Choroid plexus epithelial cell (primary cell): ENCODE data around the gene RANBP3L.
A peak's percentile ranks its signal among the peaks of the same experiment; 100 is the strongest.

Experiments used
- DNase-seq: peaks from one replicate; pipeline ENCODE4 v3.0.0-alpha.2; 2010; ENCODE audit warnings: low read depth
- H3K4me3 ChIP-seq: 2 replicates; pipeline ENCODE4 v1.5.1; 2011; ENCODE audit warnings: low read depth, mild to moderate bottlenecking, control low read depth, low read length, moderate library complexity
- TF ChIP-seq, protein P1 (sequence below): conservative IDR thresholded peaks from 2 replicates; pipeline ENCODE4 v1.5.1; 2011; ENCODE audit warnings: low read depth, mild to moderate bottlenecking, control low read depth, inconsistent platforms, low read length, moderate library complexity

RANBP3L gene

DNA sequence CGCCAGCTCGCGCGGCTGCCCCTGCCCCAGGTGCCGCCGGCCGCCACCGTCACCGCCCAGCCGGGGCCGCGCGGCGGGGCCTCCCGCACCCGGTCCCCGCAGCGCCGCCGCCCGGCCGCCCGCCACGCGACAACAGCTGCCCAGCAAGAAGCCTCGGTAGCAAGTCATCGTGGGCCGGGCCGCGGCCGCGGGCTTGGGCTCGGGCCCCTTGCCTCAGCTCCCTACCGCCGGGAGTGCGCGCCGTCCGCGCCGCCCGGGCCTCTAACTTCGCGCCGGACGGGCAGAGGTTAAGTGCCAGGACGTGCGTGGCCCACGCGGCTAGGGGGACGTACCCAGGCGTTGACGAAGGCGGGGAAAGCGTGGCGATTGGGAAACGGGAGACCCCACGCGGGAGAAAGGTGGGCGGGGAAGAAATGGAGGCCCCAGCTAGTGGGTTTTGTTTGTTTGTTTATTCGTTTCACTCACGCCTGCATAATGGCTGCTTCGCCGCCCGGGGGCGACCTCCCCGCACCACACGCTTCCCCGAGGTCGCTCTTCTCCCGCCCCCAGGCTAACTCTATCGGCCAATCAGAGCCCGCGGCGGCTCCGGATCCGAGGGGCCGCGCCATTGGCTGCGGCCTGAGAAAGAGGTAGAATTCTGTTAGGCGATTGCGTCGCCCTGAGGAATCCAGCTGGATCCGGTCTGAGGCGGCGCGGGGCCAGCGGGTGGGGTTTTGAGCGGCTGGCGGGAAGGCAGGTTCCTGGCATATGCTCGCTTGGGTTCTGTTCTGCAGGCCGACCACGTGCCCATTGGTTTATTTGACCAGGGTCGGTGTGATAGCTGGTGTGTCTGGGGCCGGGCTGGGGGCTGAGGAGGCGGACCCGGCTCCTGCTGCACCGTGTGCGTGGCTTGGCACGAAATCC, 59.8 kb downstream of the RANBP3L start, which contains the start of gene NADK2:
Gene NADK2, minus strand, starts transcription at position 295 of the 903 bp plus-strand sequence. Its CDS starts 127 bp downstream, at position 168.
- TF ChIP-seq, protein P1, sequence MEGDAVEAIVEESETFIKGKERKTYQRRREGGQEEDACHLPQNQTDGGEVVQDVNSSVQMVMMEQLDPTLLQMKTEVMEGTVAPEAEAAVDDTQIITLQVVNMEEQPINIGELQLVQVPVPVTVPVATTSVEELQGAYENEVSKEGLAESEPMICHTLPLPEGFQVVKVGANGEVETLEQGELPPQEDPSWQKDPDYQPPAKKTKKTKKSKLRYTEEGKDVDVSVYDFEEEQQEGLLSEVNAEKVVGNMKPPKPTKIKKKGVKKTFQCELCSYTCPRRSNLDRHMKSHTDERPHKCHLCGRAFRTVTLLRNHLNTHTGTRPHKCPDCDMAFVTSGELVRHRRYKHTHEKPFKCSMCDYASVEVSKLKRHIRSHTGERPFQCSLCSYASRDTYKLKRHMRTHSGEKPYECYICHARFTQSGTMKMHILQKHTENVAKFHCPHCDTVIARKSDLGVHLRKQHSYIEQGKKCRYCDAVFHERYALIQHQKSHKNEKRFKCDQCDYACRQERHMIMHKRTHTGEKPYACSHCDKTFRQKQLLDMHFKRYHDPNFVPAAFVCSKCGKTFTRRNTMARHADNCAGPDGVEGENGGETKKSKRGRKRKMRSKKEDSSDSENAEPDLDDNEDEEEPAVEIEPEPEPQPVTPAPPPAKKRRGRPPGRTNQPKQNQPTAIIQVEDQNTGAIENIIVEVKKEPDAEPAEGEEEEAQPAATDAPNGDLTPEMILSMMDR = peak; percentile 71
- peak within 1 kb of the TSS; percentile 78 for H3K4me3 ChIP-seq
- peak; percentile 97 for DNase-seq

DNA sequence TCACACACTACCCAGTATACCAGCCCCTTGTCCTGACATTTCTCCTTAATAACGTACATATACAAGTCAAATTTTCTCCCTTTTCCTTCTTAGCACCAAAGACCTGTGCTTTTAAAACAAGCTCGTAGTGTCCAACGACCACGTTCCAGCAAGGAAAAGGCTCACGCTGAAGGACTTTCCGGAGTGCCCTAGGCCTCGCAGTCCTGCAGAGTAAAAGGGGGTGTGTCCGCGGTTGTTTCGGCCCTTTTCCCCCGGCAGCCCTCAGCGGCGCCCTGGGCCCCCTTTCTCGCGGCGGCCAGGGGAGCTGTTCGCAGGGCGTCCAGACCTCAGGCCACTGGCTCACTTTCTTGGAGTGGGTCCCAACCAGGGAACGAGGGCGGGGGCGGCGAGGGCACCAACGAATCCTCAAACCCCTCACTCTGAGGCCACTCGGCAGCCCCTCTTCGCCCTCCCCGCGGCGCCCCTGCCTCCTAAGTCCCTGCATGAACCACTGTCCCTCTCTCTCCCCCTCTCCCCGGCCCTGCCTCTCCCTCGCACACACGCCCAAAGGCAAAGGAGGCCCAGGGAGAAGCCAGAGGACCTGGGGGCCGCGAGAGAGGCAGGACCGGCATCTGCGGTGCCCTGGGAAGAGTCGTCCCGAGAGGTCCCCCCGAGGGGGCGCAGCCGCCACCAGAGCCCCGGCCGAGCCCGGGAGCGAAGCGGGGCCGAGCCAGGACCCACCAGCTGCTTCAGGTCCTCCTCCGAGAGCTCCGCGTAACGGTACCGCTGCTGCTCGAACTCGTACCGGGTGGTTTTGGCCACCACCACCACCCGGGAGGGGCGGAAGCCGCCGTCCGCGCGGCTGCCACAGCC, 60.7 kb downstream of the RANBP3L start:
- DNase-seq = peak; percentile 66
- TF ChIP-seq, protein P1 = peak; percentile 9
- peak overlapping the region; percentile 78 for H3K4me3 ChIP-seq

DNA sequence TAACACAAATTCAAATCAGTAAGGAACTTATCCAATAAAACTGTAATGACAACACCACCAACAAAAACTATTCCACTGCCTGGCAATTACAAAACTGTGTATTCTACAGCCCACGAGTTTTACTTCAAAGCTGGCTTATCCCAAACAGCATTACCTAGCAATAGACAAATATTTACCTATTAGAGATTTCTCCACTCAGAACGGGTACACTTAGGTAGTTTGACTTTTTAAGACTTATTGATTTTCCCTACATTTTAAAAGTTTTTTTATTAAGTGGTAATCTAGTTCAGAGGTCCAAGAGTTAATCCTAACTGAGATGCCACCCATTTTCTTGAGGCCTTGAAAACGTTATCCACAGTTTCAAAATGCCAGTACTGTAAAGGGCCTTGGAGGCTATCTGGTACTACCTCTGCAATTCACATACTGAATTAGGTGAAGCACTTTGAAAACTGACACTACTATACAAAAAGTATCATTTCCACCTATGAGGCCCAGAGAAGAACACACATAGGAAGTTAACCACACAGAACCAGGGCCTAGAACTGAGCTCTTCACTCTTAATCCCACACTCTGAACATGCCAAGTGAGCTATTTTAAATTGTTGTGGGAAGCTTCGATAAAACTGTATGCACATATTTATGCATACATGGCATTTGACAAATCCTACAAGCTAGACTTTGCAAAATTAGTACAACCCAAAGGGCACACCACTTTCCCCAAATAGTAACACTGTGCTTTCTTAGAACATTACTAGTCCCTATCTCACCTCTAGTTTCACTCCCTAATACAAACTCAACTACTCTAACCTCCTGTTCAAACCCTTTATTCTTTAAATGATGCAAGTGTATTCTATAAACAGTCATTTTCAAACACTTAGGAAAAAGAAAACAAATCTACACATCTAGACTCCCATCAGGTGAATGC, 62.1 kb downstream of the RANBP3L start:
- no peak overlapping the region for H3K4me3 ChIP-seq
- no peak for DNase-seq

DNA sequence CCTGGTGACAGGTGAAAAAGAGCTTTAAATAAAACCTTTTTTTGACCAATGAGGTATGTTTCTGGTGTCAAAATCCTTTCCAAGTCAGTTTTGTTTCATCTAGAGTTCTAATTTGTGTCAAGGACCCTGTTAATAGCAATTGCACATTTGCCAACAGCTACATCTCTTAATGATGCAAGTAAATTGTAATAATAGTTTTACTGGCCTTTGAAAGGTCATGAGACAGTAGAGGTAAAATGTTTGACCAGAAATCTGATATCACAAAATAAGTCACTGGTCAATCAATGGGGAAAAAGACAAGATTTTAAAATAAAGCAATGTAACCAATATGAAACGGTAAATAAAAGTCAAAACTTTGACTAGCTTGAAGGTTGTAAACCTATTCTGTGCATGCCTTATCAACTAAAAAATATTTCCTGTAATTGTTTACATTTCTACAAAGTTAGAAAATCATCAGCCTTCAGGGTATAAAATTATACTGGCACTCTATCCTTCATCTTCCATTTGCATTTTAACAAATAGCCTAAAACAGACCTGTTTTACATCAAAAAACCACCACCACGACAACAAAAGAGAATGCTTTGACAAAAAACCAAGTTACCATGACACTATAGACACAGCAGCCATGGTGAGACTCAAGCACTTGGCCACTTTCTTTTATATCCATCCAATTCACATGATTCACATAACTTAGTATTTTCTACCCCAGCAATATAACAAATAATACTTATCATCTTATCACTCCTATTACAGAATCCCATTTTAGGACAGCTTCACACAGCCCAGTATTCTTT, 63.0 kb downstream of the RANBP3L start:
- no peak for DNase-seq
- TF ChIP-seq, protein P1 = no peak
- H3K4me3 ChIP-seq = no peak overlapping the region

More for the DNA sequence above, 62.1 kb downstream of the RANBP3L start:
- TF ChIP-seq, protein P1 = no peak

DNA sequence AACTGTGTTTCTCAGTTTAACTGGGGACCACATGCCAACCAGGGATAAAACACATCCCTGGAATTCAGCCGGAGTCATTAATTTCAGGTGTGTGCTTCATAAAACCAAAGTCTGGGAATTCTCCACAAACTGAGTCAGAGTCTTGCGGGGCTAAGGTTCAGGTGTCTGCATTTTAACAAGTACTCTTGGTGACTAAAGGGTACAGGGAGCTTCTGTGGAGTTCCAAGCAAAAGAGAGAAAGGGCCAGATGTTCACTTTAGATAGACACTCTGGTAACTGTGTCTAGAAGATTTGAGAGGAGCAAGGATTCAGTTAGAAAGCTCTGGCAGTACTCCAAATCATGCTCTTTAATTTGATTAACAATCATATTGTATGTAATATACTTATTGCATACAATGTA, 64.0 kb downstream of the RANBP3L start:
- no peak overlapping the region for H3K4me3 ChIP-seq
- DNase-seq = no peak
- TF ChIP-seq, protein P1 = no peak
